GM03348 (cell line): ENCODE results near the gene CDC34.

ENCODE experiments used
- DNase-seq: peaks from one replicate; pipeline ENCODE4 v3.0.0; 2012; ENCODE audit warnings: low spot score

Gene CDC34

DNA sequence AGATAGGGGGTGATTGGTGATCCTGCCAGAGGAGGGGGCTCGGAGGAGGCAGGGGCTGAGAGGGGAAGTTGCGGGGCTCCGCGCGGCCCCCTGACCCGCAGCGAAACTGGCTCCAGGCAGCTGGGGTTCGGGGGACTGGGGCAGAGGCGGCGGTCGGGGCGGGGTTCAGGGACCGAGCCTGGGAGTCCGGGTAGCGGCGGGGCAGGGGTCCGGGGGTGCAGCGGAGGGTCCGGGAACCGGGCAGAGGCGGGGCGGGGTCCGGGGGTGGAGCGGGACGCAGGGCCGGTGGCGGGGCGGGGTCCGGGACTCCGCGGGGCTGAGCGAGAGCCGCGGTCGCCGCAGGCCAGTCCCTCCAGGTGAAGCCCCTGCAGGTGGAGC lies 34.1 kb upstream of the CDC34 start:
- no peak for DNase-seq

DNA sequence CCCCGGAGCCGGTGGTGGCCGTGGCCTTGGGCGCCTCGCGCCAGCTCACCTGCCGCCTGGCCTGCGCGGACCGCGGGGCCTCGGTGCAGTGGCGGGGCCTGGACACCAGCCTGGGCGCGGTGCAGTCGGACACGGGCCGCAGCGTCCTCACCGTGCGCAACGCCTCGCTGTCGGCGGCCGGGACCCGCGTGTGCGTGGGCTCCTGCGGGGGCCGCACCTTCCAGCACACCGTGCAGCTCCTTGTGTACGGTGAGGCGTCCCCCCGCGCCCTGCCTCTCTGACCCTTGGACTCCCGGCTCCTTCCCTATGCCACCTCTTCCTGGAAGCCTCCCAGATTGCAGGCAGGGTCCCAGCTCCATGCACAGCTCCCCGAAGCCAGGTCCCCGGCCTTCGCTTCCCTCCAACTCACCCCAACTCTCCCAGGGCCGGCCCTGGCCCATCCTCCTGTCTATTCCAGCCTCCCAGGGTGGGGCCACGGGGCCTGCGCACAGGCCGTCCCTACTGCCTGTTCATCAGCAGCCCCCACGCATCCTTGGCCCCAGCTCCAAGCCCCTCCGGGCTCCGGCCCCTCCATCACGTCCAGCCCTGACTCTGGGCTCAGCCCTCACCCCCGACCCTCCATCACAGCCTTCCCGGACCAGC lies 33.6 kb upstream of the CDC34 start:
- DNase-seq = no peak

DNA sequence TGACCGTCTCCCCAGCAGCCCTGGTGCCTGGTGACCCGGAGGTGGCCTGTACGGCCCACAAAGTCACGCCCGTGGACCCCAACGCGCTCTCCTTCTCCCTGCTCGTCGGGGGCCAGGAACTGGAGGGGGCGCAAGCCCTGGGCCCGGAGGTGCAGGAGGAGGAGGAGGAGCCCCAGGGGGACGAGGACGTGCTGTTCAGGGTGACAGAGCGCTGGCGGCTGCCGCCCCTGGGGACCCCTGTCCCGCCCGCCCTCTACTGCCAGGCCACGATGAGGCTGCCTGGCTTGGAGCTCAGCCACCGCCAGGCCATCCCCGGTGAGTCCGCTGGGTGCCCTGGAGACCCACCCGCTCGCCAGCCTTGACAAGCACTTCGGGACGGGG lies 33.1 kb upstream of the CDC34 start:
- DNase-seq = no peak

DNA sequence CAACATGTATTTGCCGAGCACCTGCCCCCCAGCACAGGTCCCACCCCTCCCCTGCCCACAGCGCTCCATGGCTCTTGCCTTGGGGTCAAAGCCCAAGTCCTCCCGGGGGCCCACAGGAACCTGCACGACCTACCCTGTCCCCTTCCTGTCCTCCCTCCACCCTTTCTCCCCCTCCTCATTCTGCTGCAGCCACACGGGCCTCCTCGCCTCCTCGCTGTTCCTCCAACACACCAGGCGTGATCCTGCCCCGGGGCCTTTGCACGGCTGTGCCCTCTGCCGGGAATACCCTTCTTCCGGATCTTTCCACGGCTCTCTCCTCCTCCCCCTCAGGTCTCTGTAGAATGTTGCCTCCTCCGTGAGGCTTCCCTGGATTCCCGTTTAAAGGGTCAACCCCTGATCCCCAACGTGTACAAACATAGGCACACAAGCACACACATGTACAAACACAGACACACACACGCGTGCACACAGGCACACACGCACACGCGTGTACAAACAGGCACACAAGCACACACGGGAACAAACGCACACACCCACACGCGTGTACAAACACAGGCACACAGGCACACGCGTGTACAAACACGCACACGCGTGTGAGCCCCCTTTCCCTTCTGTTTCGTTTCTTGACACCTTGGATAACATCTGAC lies 32.5 kb upstream of the CDC34 start:
- DNase-seq = no peak

DNA sequence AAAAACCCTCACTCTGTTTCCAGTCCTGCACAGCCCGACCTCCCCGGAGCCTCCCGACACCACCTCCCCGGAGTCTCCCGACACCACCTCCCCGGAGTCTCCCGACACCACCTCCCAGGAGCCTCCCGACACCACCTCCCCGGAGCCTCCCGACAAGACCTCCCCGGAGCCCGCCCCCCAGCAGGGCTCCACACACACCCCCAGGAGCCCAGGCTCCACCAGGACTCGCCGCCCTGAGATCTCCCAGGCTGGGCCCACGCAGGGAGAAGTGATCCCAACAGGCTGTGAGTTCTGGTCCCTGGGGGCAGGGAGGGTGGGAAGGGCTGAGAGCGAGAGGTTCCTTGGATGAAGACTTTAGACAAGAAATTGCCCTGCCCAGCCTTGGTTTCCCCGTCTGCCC lies 29.9 kb upstream of the CDC34 start:
- no peak for DNase-seq

DNA sequence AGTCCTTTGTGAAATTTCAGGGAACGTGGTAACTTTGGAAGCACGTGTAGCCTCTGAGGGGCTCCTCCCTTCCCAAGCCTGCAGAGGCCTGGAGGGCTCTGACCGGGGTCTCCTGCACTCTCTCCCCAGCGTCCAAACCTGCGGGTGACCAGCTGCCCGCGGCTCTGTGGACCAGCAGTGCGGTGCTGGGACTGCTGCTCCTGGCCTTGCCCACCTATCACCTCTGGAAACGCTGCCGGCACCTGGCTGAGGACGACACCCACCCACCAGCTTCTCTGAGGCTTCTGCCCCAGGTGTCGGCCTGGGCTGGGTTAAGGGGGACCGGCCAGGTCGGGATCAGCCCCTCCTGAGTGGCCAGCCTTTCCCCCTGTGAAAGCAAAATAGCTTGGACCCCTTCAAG lies 26.9 kb upstream of the CDC34 start:
- no peak for DNase-seq

DNA sequence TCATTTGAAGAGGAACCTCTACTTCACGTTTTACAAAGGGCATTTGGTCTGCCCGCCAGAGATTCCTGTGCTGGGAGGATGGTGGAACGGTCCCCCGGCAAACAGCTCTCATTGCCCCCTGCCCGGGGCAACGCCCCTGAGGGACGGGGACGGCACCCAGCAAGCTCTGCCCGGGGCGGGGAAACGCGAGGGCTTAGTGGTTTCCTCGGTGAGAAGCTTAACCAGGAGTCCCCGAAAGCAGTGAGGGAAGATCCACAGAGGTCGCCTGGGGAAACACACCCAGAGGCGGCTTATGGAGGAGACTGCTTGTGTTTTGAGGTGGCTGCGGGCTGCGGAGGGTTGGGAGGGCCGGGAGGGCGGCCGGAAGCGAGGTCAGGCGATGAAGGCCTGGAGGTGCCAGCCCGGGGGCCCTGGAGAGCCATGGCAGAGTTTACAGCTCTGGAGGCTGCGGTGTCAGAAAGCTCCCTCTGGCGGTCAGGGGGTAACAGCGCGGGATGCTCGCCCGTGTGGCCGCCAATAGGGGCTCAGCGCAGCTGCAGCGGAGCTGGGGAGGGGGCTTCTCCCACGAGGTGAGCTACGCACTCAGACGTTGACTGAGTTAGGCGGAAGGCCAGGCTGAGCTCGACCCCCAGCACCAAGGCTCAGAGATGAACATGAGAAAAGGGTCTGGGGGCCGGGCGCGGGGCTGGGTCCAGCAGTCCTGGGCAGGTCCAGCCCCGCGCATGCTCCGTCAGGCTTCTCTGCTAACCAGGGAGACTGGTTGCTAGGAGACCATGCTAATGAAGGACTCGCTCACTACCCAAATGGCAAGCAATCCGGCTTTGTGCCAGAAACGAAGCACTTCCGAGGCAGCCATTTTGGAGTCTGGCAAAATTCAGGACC lies 24.9 kb upstream of the CDC34 start:
- peak; percentile 99 for DNase-seq

DNA sequence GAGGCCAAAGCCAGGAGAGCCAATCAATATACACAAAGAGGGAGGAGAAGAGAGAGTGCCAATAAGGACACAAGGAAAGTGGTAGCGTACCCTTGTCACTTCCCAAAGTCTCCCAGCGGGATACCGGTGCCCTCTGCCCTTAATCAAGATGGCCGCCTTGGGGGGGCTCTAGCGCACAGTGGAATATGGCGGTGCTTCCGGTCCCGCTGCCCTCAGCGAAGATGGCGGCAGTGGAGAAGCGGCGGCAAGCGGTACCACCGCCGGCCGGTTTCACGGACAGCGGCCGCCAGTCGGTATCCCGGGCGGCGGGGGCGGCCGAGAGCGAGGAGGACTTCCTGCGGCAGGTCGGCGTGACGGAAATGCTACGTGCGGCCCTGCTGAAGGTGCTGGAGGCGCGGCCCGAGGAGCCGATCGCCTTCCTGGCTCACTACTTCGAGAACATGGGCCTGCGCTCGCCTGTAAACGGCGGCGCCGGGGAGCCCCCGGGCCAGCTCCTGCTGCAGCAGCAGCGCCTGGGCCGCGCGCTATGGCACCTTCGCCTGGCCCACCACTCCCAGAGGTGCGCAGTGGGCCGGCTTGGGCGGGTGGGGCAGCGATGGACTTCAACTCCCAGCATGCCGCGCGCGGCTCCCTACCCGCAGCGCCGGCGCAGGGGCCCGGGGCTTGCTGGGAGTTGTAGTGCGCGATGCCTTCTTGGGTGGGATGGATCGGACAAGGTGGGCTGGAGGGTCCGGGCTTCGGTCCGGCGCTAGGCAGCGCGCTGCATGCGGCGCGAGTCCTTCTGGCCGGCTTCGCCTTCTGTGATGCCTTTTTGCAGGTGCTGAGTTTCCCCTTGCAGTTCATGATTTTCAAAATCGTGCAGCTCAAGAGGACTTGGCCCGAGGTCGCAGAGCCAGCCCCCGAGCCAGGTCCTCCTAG lies 24.0 kb upstream of the CDC34 start, which contains the start of gene TPGS1:
TSS of gene TPGS1 (plus strand) at position 212 of the 918 bp plus-strand sequence. CDS start at position 222, 10 bp downstream.
- DNase-seq = peak; percentile 94

DNA sequence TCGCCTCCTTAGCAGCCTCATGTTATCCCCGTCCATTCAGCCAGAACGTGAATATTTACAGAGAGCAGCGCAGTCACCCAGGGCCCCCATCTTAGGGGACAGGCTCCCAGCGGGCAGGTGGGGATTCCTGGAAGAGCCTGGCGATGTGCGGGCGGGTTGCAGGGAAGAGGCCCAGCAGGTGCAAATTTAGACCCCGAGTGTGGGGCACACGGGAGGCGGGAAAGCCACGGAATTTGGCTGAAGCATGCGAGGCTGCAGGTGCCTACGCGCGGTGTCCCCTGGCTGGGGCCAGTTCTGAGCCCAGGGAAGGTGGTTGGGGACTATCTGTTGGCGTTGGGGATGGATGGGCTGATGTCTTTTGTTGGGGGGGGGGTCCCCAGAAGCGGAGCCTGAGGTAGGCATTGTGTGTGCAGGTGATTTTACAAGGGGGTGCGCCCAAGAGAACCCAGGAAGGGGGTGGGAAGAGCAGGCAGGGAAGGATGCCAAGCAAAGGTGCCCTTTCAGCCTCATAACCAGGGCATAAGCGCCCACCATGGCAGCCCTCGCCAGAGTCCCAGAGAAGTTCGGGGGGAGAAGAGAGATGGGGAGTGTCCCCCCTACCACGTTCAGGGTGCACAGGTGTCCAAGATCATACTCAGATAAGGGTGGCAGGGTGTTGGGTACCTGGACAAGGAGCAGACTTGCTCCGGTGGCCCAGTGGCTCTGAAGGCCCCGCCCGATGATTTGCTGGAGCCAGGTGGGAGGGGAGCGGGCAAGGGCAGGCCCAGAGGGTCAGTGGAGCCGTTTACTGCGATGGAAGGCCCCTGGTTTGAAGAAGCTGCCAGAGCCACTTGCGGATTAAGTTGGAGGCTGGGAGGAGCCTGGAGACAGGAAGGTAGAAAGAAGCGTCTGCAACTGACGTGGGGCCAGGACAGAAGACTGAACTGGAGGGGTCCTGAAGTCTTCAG lies 23.1 kb upstream of the CDC34 start:
- no peak for DNase-seq

DNA sequence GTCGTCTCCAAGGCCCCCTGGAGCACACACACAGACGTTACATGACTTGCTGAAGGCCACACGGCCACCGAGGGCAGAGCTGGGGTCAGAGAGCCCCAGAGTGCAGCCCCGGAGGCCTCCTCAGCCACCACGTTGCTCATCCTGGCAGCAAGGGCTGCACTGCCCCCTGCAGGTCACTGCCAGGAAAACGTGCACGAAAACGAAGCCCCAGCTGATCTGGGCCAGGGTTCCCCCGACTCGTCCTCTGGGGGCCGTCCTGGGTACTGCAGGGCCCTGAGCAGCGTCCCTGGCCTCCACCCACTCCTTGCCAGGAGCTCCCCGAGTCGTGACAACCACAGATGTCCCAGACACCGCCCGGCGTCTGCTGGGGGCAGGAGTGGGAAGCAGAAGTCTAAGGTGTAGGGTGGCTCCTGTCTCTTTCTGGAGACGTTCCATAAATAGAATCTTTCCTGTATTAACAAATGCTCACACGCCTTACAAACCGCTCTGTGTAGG lies 20.9 kb upstream of the CDC34 start:
- DNase-seq = peak; percentile 91

DNA sequence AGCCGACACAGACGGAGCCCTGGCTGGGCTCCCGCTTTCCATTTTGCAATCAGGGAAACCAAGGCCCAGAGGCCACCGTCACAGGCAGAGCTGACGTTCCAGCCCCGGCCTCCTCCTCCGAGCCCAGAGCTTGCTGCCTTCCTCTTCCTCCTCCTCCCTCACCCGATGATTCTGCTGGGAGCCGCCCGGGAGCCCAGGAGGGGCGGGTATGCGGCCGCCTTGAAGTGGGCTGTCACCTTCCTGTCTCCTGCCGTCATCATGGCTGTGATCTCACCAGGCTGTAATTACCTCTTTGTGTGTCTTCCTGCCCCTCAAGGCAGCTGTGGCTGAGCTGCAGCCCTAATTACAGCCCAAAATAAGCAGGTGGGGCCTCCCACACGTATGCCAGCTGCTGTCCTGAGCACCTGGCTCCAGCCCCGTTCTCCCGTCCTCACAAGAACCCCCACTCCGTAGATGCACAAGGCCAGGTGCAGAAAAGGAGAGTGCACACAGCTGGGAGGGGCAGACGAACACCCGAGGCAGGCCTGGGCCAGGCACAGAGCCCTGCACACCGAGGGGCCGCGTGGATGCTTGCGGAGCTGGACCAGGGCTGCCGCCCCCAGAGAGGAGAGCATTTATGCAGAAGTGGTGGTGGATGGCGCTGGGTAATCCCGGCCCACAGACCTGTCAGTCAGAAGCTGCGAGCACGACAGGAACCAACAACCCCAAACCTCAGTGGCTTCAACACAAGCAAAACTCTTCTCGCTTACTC lies 20.3 kb upstream of the CDC34 start:
- no peak for DNase-seq

DNA sequence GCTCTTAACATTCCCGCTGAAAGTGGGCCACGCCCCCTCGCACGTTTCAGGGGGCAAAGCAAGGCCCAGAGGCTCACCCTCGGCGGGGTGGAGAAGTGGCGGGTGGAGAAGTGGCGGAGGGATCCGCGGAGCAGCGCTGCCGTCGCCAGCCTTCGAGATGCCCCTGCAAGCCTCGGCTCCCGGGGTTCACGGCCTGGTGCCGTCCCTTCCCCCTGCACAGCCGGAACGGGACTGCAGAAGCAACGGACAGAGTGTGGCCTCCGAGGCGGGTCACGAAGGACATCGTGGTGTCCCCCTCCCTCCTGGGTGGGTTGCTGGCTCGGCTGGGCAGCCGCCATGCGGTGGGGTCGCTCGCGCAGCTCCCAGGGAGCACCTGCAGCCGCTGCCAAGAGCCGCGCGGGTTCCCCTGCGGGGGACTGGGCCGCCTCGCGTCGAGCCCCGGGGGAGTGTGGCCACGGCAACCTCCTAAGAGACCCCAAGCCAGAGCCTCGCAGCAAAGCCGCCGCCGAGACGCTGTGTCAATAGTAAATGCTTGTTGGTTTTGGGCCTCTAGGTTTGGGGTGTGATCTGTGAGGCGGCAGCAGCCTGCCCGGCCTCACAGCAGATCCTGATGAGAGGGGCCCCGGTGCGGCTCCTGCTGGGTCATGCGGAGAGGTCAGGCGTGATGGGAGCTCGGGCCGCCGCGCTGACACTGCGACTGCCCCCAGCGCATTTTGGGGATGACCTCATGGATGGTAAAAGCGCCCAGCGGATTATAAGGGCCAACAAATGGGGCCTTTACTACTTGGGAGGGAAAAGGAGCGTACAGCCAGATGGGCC lies 18.8 kb upstream of the CDC34 start:
- no peak for DNase-seq

DNA sequence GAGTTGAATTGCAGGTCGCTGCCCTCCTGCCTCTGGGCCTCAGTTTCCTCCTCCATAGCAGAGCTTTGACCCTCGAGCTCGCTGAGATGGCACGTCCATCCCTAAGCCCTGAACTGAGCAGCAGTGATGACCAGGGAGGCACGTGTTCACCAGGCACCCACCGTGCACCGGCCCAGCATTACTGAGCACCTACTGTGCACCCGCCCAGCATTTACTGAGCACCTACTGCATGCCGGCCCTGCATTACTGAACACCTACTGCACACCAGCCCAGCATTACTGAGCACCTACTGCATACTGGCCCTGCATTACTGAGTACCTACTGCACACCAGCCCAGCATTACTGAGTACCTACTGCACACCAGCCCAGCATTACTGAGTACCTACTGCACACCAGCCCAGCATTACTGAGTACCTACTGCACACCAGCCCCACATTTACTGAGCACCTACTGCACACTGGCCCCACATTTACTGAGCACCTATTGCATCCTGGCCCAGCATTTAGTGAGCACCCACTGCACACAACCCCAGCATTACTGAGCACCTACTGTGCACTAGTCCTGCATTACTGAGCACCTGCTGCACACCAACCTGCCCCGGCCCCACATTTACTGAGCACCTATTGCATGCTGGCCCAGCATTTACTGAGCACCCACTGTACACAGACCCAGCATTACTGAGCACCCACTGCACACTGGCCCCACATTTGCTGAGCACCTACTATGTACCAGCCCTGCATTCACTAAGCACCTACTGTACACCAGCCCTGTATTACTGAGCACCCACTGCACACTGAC lies 18.0 kb upstream of the CDC34 start:
- DNase-seq = no peak

DNA sequence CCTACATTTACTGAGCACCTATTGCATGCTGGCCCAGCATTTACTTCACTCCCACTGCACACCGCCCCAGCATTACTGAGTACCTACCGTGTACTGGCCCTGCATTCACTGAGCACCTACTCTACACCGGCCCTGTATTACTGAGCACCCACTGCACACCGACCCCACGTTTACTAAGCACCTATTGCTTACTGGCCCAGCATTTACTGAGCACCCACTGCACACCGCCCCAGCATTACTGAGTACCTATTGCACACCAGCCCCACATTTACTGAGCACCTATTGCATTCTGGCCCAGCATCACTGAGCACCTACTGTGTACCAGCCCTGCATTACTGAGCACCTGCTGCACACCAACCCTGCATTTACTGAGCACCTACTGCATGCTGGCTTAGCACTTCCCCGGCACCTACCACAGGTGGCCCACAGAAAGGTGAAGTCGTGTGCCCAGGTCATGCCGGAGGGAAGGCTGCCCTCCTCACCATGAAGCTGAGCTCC lies 17.3 kb upstream of the CDC34 start:
- DNase-seq = no peak

DNA sequence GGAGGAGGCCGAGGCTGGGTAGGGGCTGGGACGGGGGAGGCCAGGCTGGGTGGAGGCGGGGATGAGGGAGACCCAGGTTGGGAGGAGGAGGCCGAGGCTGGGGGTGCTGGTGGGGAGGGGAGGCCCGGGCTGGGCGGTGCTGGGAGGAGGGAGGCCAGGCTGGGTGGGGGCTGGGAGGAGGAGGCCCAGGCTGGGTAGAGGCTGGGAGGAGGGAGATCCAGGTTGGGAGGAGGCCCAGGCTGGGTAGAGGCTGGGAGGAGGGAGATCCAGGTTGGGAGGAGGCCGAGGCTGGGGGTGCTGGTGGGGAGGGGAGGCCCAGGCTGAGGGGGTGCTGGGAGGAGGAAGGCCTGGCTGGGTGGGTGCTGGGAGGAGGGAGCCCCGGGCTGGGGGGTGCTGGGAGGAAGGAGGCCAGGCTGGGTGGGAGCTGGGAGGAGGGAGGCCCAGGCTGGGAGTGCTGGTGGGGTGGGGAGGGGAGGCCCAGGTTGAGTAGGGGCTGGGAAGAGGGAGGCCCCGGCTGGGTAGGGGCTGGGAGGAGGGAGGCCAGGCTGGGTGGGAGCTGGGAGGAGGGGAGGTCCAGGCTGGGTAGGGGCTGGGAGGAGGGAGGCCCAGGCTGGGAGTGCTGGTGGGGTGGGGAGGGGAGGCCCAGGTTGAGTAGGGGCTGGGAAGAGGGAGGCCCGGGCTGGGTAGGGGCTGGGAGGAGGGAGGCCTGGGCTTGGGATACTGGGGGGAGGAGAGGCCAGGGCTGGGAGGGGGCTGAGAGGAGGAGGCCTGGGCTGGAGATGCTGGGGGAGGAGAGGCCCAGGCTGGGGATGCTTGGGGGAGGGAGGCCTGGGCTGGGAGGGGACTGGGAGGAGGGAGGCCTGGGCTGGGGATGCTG lies 13.6 kb upstream of the CDC34 start:
- DNase-seq = no peak

DNA sequence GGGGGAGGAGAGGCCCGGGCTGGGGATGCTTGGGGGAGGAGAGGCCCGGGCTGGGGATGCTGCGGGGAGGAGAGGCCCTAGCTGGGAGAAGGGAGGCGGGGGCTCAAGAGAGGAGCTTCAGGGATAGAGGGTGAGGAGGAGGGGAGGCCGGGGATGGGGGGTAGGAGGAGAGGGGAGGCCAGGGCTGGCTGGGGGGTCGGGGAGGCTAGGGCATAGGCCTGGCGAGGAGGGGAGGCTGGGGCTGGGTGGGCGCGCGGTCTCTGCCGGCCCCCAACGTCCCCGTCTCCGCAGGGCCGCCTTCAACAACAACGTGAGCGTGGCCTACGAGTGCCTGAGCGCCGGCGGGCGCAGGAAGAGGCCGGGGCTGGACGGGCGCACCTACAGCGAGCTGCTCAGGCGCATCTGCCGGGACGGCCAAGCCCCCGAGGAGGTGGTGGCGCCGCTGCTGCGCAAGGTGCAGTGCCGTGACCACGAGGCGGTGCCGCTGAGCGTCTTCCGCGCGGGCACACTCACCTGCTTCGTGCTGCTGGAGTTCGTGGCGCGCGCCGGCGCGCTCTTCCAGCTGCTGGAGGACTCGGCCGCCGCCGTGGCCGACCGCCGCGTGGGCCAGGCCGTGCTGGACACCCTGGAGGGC lies 12.8 kb upstream of the CDC34 start:
- DNase-seq = no peak
